Activated naive CD8-positive, alpha-beta T cell treated with anti-CD3 and anti-CD28 coated beads, Interleukin-2, amount 10 ng/mL, durations not matched to agents 7 days and 5 days (primary cell): ENCODE results near the gene SLC4A3. TPM values are rescaled to one million over a fixed set of nuclear protein-coding genes. Genes with fewer than 3 reads are reported as not detected.

Experiments
- ATAC-seq: fragments of 150-1000 bp; cut with Tn5 transposase; one replicate; pipeline ENCODE4 v1.10.0; 2021; ENCODE audit warnings: low read depth, moderate library complexity
- POLR2A ChIA-PET: fragments of 350-600 bp; sonication (Branson Sonifier 250); formaldehyde crosslinking; loops from one replicate; lab custom pipeline; 2021; ENCODE audit warnings: antibody characterized with exemption; lab: Charles Lee
- DNase-seq: peaks from one replicate; pipeline ENCODE4 v3.0.0; 2021
- H3K27ac Mint-ChIP-seq: one replicate; pipeline ENCODE4 v1.8.0; 2022; ENCODE audit warnings: mild to moderate bottlenecking, mixed read lengths
- H3K27me3 Mint-ChIP-seq: one replicate; pipeline ENCODE4 v1.8.0; 2022; ENCODE audit warnings: mild to moderate bottlenecking, moderate library complexity, mixed read lengths
- H3K36me3 Mint-ChIP-seq: one replicate; pipeline ENCODE4 v1.8.0; 2021; ENCODE audit warnings: mild to moderate bottlenecking, mixed read lengths
- H3K4me1 Mint-ChIP-seq: one replicate; pipeline ENCODE4 v1.8.0; 2021; ENCODE audit warnings: mixed read lengths
- H3K4me3 Mint-ChIP-seq: one replicate; pipeline ENCODE4 v1.8.0; 2022; ENCODE audit warnings: mild to moderate bottlenecking, moderate library complexity, mixed read lengths
- H3K9me3 Mint-ChIP-seq: one replicate; pipeline ENCODE4 v1.8.0; 2021; ENCODE audit warnings: mixed read lengths
- total RNA-seq, 2 experiments: library from RNA; stranded (reverse); gene quantifications; one replicate each; pipeline ENCODE4 v1.2.3, GENCODE V29; 2021

SLC4A3 gene
- total RNA-seq, 2 experiments from 2014 or later: not detected

- H3K27me3 Mint-ChIP-seq: peaks cover 17% of the 10 kb centered on the region
Measured at GRCh38 chr2:219691571-219691970, 64.1 kb downstream of the SLC4A3 start.

More at GRCh38 chr2:219691571-219691970, 64.1 kb downstream of the SLC4A3 start:
- Mint-ChIP-seq H3K4me3 (no peak overlapping the region), H3K36me3 (no peaks in the 10 kb centered on the region), H3K9me3 (no peaks in the 10 kb centered on the region), H3K4me1 (peaks cover 3% of the 10 kb centered on the region), H3K27ac (no peak overlapping the region)
- ATAC-seq: no peak
- POLR2A ChIA-PET: no interaction called here
- DNase-seq: no peak

Other genes with a start within 250 kb of the SLC4A3 start
- gene DNPEP, start 239.7 kb upstream of the SLC4A3 start, total RNA-seq: 10 to 100 TPM; 63.2 to 69.0 TPM
- not detected for gene DES, start 209.3 kb upstream of the SLC4A3 start, total RNA-seq
- gene SPEG, start 192.8 kb upstream of the SLC4A3 start, total RNA-seq: 10 to 100 TPM; 18.1 to 23.6 TPM
- gene GMPPA, start 128.7 kb upstream of the SLC4A3 start, total RNA-seq: 10 to 100 TPM; 31.3 to 32.6 TPM
- gene ASIC4, start 113.1 kb upstream of the SLC4A3 start, total RNA-seq: under 1 TPM; 0.08 to 0.09 TPM
- 1 to 10 TPM; 7.7 to 8.1 TPM for gene CHPF, start 83.8 kb upstream of the SLC4A3 start, total RNA-seq
- 1 to 10 TPM in 1 of 2 experiments, under 1 TPM in 1; 0.85 to 1.1 TPM for gene TMEM198, start 83.6 kb upstream of the SLC4A3 start, total RNA-seq
- not detected for gene OBSL1, start 56.1 kb upstream of the SLC4A3 start, total RNA-seq
- not detected for gene INHA, start 55.3 kb upstream of the SLC4A3 start, total RNA-seq
- 10 to 100 TPM; 36.3 to 37.5 TPM for gene STK11IP, start 29.8 kb upstream of the SLC4A3 start, total RNA-seq